Measurements from ENCODE around the gene DENND5B.
"Not testable (repeated sequence)": the region's sequence is repeated elsewhere in the genome, so short reads cannot be mapped to it uniquely, and the experiment has no call there.

The DENND5B gene

DNA sequence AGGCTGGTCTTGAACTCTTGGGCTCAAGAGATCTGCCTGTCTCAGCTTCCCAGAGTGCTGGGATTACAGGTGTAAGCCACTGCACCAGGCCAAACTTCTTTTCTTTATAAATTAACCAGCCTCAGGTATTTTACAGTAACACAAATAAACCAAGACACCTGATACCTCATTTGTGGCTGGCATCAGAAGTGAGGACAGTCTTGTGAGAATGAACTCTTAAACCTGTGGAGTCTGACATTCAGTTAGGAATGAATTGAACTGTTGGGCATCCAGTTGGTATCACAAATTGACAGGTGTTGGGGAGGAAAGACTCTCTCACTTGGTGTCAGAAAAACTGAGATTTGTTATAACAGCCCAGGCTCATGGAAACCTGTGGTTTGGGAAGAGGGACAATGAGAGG lies 120.5 kb downstream of the DENND5B start:
- Mint-ChIP-seq H3K4me3 (no peak overlapping the region), H3K4me1 (ENCODE audit: low read depth) (no peaks in the 10 kb centered on the region), H3K36me3 (ENCODE audit: low read depth) (no peaks in the 10 kb centered on the region), H3K9me3 (no peaks in the 10 kb centered on the region), H3K27me3 (ENCODE audit: low read depth) (no peaks in the 10 kb centered on the region), H3K27ac (no peak overlapping the region)

DNA sequence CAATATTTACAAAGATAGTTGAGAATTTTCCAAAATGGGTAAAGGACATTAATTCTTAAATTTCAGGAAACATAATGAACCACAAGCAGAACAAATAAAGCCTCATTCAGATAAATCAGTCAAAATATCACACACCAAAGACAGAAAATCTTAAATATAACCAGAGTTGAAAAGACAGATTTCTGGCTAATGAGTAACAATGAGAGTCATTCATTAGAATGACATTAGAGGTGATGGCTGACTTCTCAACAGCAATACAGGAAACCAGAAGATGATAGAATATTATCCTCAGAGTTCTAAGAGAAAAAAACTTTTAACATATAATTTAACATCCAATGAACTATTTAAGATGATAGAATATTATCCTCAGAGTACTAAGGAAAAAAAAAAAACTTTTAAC lies 124.2 kb downstream of the DENND5B start:
- Mint-ChIP-seq H3K9me3 (no peaks in the 10 kb centered on the region), H3K4me3 (no peak overlapping the region), H3K27me3 (ENCODE audit: low read depth) (no peaks in the 10 kb centered on the region), H3K36me3 (ENCODE audit: low read depth) (no peaks in the 10 kb centered on the region), H3K4me1 (ENCODE audit: low read depth) (no peaks in the 10 kb centered on the region), H3K27ac (no peak overlapping the region)

DNA sequence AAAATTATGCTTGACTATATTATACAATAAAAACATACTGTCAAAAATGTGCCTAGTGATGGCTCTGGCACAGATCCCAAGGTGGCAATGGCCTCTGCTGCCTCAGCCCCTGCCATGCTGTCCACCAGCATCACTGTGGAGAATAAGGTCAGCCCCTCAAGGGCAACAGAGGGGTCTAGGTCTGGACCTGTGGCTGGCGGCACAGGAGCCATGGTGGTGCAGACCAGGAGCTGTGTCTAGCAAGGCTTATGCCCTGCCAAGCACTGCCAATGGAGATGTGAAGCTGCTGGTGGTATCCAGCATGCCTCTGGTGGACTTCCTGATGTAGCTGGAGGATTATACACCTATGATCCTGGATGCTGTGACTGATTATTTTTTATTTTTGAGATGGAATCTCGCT lies 125.9 kb downstream of the DENND5B start:
- Mint-ChIP-seq H3K36me3 (ENCODE audit: low read depth) (no peaks in the 10 kb centered on the region), H3K9me3 (no peaks in the 10 kb centered on the region), H3K27ac (no peak overlapping the region), H3K27me3 (ENCODE audit: low read depth) (no peaks in the 10 kb centered on the region), H3K4me1 (ENCODE audit: low read depth) (no peaks in the 10 kb centered on the region), H3K4me3 (no peak overlapping the region)

DNA sequence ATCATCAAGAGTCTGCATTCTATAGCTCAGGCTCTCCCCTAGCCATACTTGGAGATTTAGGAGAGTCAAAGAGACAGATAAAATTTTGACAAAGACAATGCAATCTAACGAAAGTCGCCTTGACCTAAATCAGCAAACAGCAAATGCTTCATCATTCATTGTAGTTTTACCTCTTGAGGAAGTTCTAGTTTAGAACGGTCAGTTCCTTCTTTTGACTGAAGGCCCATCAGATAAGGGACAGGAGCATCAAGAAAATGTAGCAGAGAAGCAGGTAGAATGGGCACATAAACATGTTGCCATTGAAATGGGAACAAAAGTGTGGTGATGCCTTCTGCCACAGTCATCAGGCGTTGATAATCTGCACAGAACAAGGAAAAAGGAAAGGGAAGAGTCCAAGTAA lies 130.9 kb downstream of the DENND5B start:
- Mint-ChIP-seq H3K4me3 (no peak overlapping the region), H3K4me1 (ENCODE audit: low read depth) (no peaks in the 10 kb centered on the region)

DNA sequence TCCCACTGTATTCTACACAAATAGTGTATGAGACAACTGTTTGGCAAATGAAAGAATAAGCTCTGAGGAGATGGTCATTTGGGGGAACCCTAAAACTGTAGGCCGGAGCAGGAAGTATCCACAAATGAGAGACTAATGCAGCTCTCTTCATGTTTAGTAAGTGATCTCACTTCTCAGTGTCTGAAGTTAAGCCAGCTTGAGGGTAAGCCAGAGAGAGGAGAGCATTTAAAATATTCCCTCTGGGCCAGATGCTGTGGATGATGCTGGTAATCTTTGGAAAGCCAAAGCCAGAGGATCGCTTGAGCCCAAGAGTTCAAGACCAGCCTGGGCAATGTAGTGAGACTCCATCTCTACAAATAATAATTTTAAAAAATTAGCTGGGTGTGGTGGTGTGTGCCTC lies 134.4 kb downstream of the DENND5B start:
- Mint-ChIP-seq H3K4me1 (ENCODE audit: low read depth) (no peaks in the 10 kb centered on the region), H3K27me3 (ENCODE audit: low read depth) (no peaks in the 10 kb centered on the region), H3K27ac (no peak overlapping the region), H3K4me3 (no peak overlapping the region), H3K36me3 (ENCODE audit: low read depth) (no peaks in the 10 kb centered on the region), H3K9me3 (no peaks in the 10 kb centered on the region)

More for the DNA sequence above, 130.9 kb downstream of the DENND5B start:
- no peaks in the 10 kb centered on the region for H3K36me3 Mint-ChIP-seq (ENCODE audit: low read depth)
- H3K27me3 Mint-ChIP-seq (ENCODE audit: low read depth), result no peaks in the 10 kb centered on the region
- H3K27ac Mint-ChIP-seq, result no peak overlapping the region
- no peaks in the 10 kb centered on the region for H3K9me3 Mint-ChIP-seq

DNA sequence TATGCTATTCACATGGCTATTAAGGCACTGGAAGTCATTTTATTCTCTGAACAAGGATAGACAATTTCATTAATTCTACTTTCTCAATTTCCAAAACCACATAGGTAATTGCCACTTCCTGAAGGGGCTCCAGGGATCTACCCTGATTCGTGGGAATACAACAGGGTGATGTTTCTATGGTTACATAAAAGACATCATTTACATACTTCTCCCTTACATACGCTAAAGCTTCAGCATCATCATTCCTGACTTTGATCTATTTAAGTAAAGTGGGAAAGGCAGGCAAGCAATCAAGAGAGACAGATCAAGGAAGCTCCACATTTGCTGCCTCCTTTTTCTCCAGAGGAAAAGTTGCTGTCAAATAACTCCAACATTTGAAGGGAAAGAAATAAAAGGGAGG lies 146.2 kb downstream of the DENND5B start:
- Mint-ChIP-seq H3K27ac (no peak overlapping the region), H3K4me1 (ENCODE audit: low read depth) (no peaks in the 10 kb centered on the region), H3K4me3 (no peak overlapping the region), H3K36me3 (ENCODE audit: low read depth) (no peaks in the 10 kb centered on the region), H3K9me3 (no peaks in the 10 kb centered on the region), H3K27me3 (ENCODE audit: low read depth) (no peaks in the 10 kb centered on the region)

DNA sequence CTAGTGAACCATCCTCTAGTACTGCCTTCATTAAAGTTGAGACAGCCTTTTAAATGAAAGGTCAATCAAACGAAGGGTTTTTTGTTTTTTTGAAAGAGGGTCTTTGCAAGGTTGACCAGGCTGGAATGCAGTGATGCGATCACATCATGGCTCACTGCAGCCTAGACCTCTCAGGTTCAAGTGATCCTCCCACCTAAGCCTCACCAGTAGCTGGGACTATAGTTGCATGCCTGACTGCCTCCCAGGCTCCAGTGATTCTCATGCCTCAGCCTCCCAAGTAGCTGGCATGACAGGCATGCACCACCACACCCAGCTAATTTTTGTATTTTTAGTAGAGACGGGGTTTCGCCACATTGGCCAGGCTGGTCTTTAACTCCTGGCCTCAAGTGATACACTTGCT lies 150.3 kb downstream of the DENND5B start:
- no peaks in the 10 kb centered on the region for H3K27me3 Mint-ChIP-seq (ENCODE audit: low read depth)
- H3K36me3 Mint-ChIP-seq (ENCODE audit: low read depth), result no peaks in the 10 kb centered on the region
- no peak overlapping the region for H3K27ac Mint-ChIP-seq
- H3K4me1 Mint-ChIP-seq (ENCODE audit: low read depth), result no peaks in the 10 kb centered on the region
- H3K4me3 Mint-ChIP-seq, result no peak overlapping the region
- no peaks in the 10 kb centered on the region for H3K9me3 Mint-ChIP-seq

DNA sequence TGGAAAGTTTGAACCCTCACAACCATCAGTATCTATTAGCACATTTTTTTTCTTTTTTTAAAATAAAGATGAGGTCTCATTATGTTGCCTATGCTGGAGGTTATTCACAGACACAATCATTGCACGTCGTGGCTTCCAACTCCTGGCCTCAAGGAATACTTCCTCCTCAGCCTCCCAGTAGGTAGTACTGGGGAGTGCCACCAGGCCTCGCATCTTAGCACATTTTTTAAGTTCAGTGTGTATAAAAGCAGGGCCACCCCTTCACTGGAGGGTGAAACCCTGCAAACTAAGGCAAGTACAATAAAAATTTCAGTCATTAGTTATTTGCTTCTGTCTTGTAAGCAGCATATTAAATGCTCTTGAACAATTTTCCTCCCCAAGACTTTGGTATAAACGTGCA lies 150.8 kb downstream of the DENND5B start:
- Mint-ChIP-seq H3K4me1 (ENCODE audit: low read depth) (no peaks in the 10 kb centered on the region), H3K4me3 (no peak overlapping the region), H3K36me3 (ENCODE audit: low read depth) (no peaks in the 10 kb centered on the region), H3K27me3 (ENCODE audit: low read depth) (peaks cover 1% of the 10 kb centered on the region), H3K27ac (no peak overlapping the region), H3K9me3 (no peaks in the 10 kb centered on the region)

DNA sequence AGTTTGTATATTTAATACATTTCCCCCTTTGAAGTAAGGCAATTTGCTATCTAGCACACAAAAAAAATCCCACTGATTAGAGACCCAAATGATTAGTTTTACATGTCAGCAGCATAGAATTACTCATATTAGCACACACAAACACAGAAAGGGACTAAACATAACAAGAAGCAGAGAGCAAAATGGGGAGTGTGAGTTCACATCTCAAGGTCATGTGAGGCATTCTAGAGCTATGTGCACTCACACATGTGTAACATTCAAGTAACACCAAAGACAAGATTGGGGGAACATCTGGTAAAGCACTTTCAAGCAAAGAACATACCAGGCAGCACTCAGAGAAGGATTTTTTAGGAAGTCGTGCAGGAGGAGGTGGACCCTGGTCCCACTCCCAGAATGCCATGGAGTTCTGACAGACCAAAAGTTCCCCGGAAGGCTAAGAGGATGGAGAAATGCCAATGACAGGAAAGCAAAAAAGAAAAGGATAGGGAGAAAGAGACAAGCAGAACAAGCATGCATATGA lies 159.2 kb downstream of the DENND5B start:
- Mint-ChIP-seq H3K27me3 (ENCODE audit: low read depth) (peaks cover 8% of the 10 kb centered on the region), H3K36me3 (ENCODE audit: low read depth) (no peaks in the 10 kb centered on the region), H3K27ac (no peak overlapping the region), H3K4me3 (no peak overlapping the region), H3K4me1 (ENCODE audit: low read depth) (no peaks in the 10 kb centered on the region), H3K9me3 (no peaks in the 10 kb centered on the region)

DNA sequence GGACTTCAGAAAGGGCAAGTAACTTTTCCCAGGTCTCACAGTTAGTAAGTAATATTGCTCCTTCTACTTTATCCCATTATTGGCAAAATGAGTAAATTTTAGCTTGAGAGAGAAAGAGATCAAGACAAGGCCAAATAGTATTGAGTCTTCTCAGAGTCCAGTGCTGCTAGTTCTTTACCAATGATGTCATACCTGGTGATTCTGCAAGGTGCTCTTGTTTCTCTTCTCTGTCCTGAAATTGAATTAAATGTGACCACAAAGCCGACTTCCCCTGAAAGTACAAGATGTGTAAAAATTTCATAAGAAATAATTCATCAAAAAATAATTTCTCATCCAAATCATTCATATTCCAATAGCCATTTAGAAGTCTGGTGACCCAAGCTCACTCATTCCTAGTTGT lies 167.5 kb downstream of the DENND5B start:
- Mint-ChIP-seq H3K27me3 (ENCODE audit: low read depth) (no peaks in the 10 kb centered on the region), H3K4me1 (ENCODE audit: low read depth) (no peaks in the 10 kb centered on the region), H3K4me3 (no peak overlapping the region), H3K27ac (no peak overlapping the region), H3K36me3 (ENCODE audit: low read depth) (no peaks in the 10 kb centered on the region), H3K9me3 (no peaks in the 10 kb centered on the region)

DNA sequence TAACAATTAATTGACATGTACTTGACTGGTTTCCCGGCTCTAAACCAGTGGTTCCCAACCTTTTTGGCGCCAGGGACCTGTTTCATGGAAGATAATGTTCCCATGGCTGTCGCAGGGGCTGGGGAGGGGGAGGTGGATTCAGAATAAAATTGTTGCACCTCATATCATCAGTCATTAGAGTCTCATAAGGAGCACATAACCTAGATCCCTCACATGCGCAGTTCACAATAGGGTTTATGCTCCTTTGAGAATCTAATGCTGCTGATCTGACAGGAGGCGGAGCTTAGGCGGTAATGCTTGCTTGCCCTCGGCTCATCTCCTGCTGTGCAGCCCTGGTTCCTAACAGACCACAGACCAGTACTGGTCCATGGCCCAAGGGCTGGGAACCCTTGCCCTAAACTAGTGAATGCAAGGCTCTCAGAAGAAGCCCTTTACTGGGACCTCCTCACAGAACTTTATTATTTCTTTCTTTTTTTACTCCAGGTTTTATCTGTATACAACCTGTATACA lies 178.6 kb downstream of the DENND5B start:
- H3K4me3 Mint-ChIP-seq, result no peak overlapping the region
- no peaks in the 10 kb centered on the region for H3K4me1 Mint-ChIP-seq (ENCODE audit: low read depth)
- no peaks in the 10 kb centered on the region for H3K36me3 Mint-ChIP-seq (ENCODE audit: low read depth)
- no peaks in the 10 kb centered on the region for H3K9me3 Mint-ChIP-seq
- no peak overlapping the region for H3K27ac Mint-ChIP-seq
- H3K27me3 Mint-ChIP-seq (ENCODE audit: low read depth), result no peaks in the 10 kb centered on the region

DNA sequence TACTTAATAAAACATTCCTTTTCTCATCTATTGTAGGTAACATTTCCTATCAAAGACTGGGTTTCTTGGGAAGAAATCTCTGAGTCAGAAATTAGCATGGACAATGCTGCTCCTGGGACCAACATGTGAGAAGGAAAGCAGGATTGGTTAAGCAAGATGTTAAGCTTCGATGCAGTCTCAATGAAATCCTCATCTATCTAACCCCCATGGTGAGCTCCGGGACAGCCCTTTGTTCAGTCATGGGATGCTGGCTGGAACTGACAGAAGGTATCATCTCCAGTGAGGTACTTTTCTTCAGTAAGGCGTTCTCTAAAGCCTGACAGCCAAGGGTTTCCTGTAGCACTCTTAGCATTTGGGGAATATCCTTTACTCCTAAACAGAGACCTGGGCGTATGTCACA lies 182.2 kb downstream of the DENND5B start:
- Mint-ChIP-seq H3K27me3 (ENCODE audit: low read depth) (no peaks in the 10 kb centered on the region), H3K27ac (no peak overlapping the region), H3K4me3 (no peak overlapping the region), H3K36me3 (ENCODE audit: low read depth) (no peaks in the 10 kb centered on the region), H3K9me3 (no peaks in the 10 kb centered on the region), H3K4me1 (ENCODE audit: low read depth) (peaks cover 2% of the 10 kb centered on the region)

DNA sequence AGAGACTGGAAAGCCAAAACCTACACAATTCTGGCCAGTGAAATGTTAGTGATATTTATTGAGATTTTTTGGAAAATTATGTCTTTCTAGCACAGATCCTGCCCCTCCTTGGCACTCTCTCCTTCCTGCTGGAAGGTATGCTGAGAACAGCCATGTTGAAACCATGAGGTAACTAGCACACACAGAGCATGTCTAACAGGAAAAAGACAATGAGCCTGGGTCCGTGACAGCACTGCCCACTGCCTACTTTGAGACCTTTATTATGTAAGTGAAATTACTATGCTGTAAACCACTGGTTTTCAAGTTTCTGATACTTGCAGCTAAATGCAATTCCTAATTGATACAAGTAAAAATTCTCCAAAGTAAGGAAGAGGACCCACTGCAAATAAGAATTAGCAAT lies 183.4 kb downstream of the DENND5B start:
- no peaks in the 10 kb centered on the region for H3K36me3 Mint-ChIP-seq (ENCODE audit: low read depth)
- no peak overlapping the region for H3K4me3 Mint-ChIP-seq
- H3K27ac Mint-ChIP-seq, result no peak overlapping the region
- no peaks in the 10 kb centered on the region for H3K27me3 Mint-ChIP-seq (ENCODE audit: low read depth)
- no peaks in the 10 kb centered on the region for H3K9me3 Mint-ChIP-seq
- peaks cover 2% of the 10 kb centered on the region for H3K4me1 Mint-ChIP-seq (ENCODE audit: low read depth)

DNA sequence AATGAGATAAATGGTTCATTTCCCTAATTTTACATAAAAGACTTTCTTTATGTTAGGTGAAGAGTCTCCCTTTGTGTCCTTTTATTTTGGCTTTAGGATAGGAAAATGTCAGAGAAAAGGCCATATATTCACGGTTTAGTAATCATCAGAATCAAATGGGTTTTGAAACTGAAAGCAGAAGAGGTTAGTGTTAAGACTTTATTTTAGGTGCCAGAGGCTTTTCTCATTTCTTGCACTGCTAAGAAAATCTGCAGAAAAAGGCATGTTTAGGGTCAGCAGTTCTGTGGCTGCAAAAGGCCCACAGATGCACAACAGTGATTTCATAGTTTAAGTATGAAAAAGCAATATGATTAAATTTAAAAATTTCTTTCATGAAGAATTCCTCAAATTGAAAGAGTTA lies 184.6 kb downstream of the DENND5B start:
- H3K27ac Mint-ChIP-seq, result no peak overlapping the region
- no peak overlapping the region for H3K4me3 Mint-ChIP-seq
- peaks cover 2% of the 10 kb centered on the region for H3K4me1 Mint-ChIP-seq (ENCODE audit: low read depth)
- no peaks in the 10 kb centered on the region for H3K9me3 Mint-ChIP-seq
- no peaks in the 10 kb centered on the region for H3K27me3 Mint-ChIP-seq (ENCODE audit: low read depth)
- H3K36me3 Mint-ChIP-seq (ENCODE audit: low read depth), result no peaks in the 10 kb centered on the region

DNA sequence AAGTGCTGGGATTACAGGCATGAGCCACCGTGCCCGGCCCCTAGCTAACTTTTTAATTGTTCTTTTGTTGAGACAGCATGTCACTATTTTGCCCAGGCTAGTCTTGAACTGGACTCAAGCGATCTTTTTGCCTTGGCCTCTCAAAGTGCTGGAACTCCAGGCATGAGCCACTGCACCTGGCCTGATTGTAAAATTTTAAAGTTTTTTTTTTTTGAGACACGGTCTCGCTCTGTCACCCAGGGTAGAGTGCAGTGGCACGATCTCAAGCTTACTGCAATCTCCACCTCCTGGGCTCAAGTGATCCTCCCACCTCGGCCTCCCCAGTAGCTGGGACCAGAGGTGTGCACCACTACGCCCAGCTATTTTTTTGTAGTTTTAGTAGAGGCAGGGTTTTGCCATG lies 185.9 kb downstream of the DENND5B start:
- Mint-ChIP-seq H3K36me3 (ENCODE audit: low read depth) (no peaks in the 10 kb centered on the region), H3K4me1 (ENCODE audit: low read depth) (peaks cover 2% of the 10 kb centered on the region), H3K27ac (no peak overlapping the region), H3K4me3 (no peak overlapping the region), H3K27me3 (ENCODE audit: low read depth) (peaks cover under 1% of the 10 kb centered on the region), H3K9me3 (no peaks in the 10 kb centered on the region)

DNA sequence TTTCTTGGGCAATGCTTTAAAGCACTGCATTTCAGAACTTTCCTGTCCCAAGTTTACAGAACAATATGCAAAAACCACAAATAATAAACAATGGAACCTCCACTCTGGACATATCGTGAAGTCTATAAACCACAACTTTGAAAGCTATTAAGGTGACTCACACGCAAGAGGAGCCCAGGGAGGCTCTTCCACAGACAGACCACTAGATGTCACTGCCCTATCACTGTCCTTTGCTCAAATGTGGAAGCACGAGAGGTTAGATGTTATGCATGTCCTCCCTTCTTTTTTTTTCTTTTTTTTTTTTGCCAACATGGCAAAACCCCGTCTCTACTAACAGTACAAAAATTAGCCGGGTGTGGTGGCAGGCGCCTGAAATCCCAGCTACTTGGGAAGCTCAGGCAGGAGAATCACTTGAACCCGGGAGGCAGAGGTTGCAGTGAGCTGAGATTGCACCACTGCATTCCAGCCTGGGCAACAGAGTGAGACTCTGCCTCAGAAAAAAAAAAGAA lies 187.8 kb downstream of the DENND5B start:
- not testable (repeated sequence) for H3K27ac Mint-ChIP-seq; H3K27me3 Mint-ChIP-seq (ENCODE audit: low read depth); H3K4me1 Mint-ChIP-seq (ENCODE audit: low read depth); H3K4me3 Mint-ChIP-seq; H3K36me3 Mint-ChIP-seq (ENCODE audit: low read depth); H3K9me3 Mint-ChIP-seq

Data from T-helper 1 cell treated with Interleukin-12 subunit alpha and Interleukin-12 subunit beta and Interleukin-4 antibody, amounts not matched to agents 30 μg/mL and 1 μg/mL, for 36 hours (primary cell).